GM10248 (cell line): ENCODE data around the gene CORO2A.
A peak's percentile ranks its signal among the peaks of the same experiment; 100 is the strongest.

Source experiments
- CTCF ChIA-PET: fragments of 300-600 bp; sonication (Branson Sonifier 250); formaldehyde crosslinking; extraction: SDS; loops from one replicate; lab custom pipeline; 2021; ENCODE audit warnings: antibody characterized with exemption; lab: Yijun Ruan, JAX
- POLR2A ChIA-PET: fragments of 350-650 bp; sonication (Branson Sonifier 250); formaldehyde crosslinking; extraction: SDS; loops from one replicate; lab custom pipeline; 2020; ENCODE audit warnings: antibody characterized with exemption; lab: Yijun Ruan, JAX
- DNase-seq: peaks from one replicate; pipeline ENCODE4 v3.0.0; 2012; ENCODE audit errors: extremely low spot score
- TF ChIP-seq, protein P1 (sequence below): IDR thresholded peaks from 2 replicates; pipeline ENCODE4 v1.5.1; 2012; ENCODE audit warnings: mild to moderate bottlenecking, low read depth; ENCODE audit errors: extremely low read depth, missing control alignments, control extremely low read depth

Gene CORO2A

GRCh38 chr9:98105006-98105405 lies 87.4 kb downstream of the CORO2A start:
- CTCF ChIA-PET = interaction anchor here (0.9 to 2.1 kb wide), 10 partner anchors 8 to 51 kb away, joined by 3 to 9 read pairs (median 4); partner anchors contain the start of gene TRIM14
- no peak for DNase-seq
- POLR2A ChIA-PET = no interaction called here
- TF ChIP-seq, protein P1, sequence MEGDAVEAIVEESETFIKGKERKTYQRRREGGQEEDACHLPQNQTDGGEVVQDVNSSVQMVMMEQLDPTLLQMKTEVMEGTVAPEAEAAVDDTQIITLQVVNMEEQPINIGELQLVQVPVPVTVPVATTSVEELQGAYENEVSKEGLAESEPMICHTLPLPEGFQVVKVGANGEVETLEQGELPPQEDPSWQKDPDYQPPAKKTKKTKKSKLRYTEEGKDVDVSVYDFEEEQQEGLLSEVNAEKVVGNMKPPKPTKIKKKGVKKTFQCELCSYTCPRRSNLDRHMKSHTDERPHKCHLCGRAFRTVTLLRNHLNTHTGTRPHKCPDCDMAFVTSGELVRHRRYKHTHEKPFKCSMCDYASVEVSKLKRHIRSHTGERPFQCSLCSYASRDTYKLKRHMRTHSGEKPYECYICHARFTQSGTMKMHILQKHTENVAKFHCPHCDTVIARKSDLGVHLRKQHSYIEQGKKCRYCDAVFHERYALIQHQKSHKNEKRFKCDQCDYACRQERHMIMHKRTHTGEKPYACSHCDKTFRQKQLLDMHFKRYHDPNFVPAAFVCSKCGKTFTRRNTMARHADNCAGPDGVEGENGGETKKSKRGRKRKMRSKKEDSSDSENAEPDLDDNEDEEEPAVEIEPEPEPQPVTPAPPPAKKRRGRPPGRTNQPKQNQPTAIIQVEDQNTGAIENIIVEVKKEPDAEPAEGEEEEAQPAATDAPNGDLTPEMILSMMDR = no peak

- ChIA-PET POLR2A (no interaction called here), CTCF (interaction anchor here (0.8 to 1.8 kb wide), 8 partner anchors 9 to 60 kb away, joined by 3 to 6 read pairs (median 4); partner anchors contain the start of gene TRIM14)
- TF ChIP-seq, protein P1 = no peak
- DNase-seq = peak; percentile 44
Measured at GRCh38 chr9:98104445-98104881, 88.0 kb downstream of the CORO2A start.

- peak; percentile 85 for DNase-seq
- ChIA-PET POLR2A (interaction anchor here (1.0 to 1.6 kb wide), 2 partner anchors 43 to 45 kb away, joined by 5 to 8 read pairs; partner anchors contain the start of gene NANS), CTCF (interaction anchor here (0.9 to 2.8 kb wide), 8 partner anchors 9 to 180 kb away, joined by 3 to 10 read pairs (median 4); partner anchors contain the start of genes NANS, TRIM14 and TRMO)
- TF ChIP-seq, protein P1 = no peak
Measured at GRCh38 chr9:98101868-98102273, 90.6 kb downstream of the CORO2A start.

DNA sequence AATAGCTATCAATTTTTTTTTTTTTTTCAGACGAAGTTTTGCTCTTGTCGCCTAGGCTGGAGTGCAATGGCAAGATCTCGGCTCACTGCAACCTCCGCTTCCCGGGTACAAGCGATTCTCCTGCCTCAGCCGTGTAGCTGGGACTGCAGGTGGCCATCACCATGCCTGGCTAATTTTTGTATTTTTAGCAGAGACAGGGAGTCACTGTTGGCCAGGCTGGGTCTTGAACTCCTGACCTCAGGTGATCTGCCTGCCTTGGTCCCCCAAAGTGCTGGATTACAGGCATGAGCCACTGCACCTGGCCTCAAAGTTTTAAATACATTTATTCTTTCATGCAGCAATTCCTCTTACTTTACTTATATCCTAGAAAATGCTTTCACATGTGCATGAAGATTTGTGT lies 91.0 kb downstream of the CORO2A start:
- ChIA-PET CTCF (interaction anchor here (0.9 to 2.8 kb wide), 8 partner anchors 9 to 179 kb away, joined by 3 to 10 read pairs (median 4); partner anchors contain the start of genes NANS, TRIM14 and TRMO), POLR2A (interaction anchor here (1.0 to 1.6 kb wide), 2 partner anchors 42 to 45 kb away, joined by 5 to 8 read pairs; partner anchors contain the start of gene NANS)
- TF ChIP-seq, protein P1 = no peak
- DNase-seq = no peak

- no peak for DNase-seq
- ChIA-PET POLR2A (no interaction called here), CTCF (interaction anchor here (1.4 to 2.8 kb wide), 4 partner anchors 9 to 18 kb away, joined by 3 to 10 read pairs (median 6); partner anchors contain the start of gene TRIM14)
- TF ChIP-seq, protein P1 = no peak
Measured at GRCh38 chr9:98100456-98100855, 92.0 kb downstream of the CORO2A start.

GRCh38 chr9:98099898-98100297 lies 92.5 kb downstream of the CORO2A start:
- ChIA-PET POLR2A (no interaction called here), CTCF (interaction anchor here (0.8 to 2.8 kb wide), 3 partner anchors 8 to 19 kb away, joined by 3 to 6 read pairs (median 3); partner anchors contain the start of gene TRIM14)
- TF ChIP-seq, protein P1 = no peak
- no peak for DNase-seq
